Embryonic facial prominence (tissue), 1 donor: Measurements from ENCODE around the gene DOCK1.

Source experiments
- DNase-seq: peaks from one replicate; pipeline ENCODE4 v3.0.0-alpha.2; 2016; ENCODE audit errors: extremely low spot score

DOCK1 gene

GRCh38 chr10:126950401-126951105, 45.3 kb downstream of the DOCK1 start:
- DNase-seq, result no peak

DNA sequence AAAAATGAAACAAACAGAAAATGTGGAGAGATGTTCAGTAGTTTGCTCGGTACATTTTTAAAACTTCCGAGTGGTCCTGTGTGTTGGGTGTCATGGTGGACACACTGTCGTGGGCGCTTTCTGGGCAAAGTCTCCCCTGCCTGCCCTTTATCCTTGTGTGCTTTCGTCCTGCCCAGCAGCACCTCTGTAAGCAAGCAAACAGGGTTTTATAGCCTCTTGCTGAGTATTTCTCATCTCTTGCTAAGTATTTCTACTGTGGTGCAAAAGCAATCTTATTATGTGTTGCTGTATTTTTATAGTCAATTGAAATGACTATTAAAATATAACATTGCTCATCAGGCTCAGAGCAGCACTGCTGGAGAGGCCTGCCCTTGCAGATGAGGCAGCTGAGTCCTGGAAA, 48.7 kb downstream of the DOCK1 start:
- no peak for DNase-seq

GRCh38 chr10:126955396-126955795, 50.2 kb downstream of the DOCK1 start:
- no peak for DNase-seq

GRCh38 chr10:126955934-126956711, 50.9 kb downstream of the DOCK1 start:
- DNase-seq, result no peak

DNA sequence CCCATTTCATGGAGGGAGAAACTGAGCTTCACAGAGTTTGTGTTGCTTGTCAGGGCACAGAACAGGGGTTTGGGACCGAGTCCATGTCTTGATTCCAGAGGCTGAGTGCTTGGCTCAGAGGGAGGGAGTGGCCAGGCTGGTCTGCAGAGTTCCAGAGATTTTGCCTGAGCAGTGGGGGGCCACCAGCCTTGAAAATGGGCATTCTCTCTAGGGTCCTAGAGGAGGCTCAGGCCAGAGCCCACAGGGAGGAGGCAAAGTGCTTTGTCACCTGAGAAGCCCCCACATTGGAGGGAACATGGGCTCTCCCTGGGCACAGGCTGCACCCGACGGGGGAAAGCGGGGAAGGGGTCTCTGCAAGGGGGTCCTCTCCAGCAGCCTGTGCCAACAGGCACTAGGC, 51.5 kb downstream of the DOCK1 start:
- DNase-seq, result no peak

DNA sequence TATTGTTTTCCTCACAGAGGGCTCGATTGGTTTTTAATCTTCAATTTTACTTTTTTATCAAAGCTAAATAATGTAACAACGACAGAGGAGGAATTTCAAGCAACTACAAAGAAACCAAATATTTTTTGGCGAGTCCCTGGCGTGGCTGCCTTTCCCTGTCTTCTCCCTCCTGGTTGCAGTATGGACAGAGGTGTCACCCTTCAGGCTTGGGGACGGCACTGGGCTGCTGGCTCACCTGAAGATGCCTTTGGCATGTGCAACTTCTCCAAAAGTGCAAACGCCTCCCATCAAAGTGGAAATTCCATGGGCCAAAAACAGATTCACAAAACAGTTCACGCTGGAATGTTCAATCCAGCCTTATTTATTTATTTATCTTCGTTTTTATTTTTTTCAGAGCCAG, 51.9 kb downstream of the DOCK1 start:
- DNase-seq, result no peak

DNA sequence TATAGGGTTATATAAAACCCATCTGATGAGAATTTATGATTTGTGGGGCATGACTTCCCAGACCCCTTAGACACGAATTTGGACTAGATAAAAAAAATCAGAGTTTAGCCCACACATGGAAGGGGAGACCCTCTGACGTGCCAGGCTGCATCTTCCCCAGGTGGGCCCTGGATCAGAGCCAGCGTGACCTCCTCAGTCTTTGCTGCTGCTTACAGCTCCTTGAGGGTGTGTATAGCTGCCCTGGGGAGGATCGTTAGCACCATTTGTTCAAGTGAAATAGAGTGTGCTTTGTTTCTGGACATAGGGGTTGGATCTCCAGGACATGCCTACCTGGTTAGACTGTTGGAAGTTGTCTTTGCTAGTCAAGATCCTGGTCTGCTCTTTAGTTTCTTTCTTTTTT, 54.2 kb downstream of the DOCK1 start:
- no peak for DNase-seq

DNA sequence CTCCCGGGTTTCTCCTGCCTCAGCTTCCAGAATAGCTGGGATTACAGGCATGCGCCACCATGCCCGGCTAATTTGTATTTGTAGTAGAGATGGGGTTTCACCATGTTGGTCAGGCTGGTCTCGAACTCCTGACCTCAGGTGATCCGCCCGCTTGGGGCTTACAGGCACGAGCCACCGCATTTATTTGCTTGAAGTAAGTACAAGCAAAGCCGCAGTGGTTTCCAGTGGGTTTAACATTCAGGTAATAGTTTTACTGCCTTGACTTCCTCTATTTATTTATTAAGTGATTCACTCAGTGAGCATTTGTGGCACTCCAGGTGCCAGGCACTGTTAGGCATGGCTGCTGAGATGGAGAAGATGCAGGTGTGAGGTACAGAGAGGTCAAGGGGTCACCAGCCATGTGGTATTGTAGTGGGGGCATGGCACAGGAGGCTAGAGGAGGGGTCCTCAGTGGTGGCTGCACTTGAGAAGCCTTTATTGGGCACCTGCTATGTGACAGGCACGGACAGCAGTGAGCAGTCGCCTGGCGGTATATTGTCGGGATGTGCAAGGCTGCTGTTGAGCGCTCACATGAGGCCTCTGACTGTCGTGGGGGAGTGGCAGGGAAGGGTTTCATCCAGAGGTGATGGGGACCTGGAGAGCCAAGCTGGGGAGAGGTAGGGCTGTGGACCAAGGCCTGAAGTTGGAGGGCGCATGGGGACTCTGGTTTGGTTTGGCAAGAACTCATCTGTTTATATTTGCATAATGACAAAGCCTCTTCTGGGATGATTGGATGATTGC, 54.9 kb downstream of the DOCK1 start:
- DNase-seq, result no peak

- no peak for DNase-seq
Observed at GRCh38 chr10:126963354-126963753, 58.1 kb downstream of the DOCK1 start.

DNA sequence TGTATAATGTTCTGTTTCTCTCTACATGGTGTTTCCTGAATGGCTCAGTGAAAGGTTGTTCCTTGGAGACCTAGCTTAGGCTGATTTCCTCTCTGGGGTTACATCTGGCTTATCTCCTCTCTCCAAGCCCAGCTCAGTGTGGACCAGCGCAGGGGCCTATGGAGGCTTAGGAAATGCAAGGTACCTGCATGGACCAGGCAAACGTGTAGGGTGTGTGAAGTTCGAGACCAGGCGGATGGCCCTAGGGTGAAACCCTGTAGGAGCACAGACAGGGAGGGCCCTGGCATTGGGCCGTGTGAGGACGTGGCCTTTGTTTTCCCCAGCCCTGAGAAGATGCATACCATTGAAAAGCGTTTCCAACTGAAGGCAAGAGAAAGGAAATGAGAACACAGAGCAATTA, 59.0 kb downstream of the DOCK1 start:
- no peak for DNase-seq

GRCh38 chr10:126966938-126967337, 61.7 kb downstream of the DOCK1 start:
- no peak for DNase-seq

DNA sequence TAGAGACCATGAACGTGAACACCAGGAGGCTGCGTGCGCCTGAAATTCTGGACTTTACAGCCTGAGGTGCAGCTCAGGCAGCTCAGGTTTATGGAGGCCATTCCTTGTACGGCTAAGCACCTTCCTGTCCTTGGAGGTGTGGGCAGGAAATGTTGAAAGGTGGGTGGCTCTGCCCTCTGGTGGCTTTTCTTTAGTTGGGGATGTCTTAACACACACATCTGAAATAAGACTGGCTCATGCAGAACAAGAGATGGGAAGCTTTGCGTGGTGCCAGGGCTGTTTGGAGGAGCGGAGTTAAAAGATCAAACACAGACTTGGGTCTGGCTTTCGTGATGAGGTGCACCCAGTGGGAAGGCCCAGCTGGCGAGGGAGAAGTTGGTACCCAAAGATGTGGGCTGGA, 64.1 kb downstream of the DOCK1 start:
- DNase-seq, result no peak

GRCh38 chr10:126972635-126973414, 67.6 kb downstream of the DOCK1 start:
- no peak for DNase-seq

- no peak for DNase-seq
Observed at GRCh38 chr10:126975221-126975620, 70.0 kb downstream of the DOCK1 start.

DNA sequence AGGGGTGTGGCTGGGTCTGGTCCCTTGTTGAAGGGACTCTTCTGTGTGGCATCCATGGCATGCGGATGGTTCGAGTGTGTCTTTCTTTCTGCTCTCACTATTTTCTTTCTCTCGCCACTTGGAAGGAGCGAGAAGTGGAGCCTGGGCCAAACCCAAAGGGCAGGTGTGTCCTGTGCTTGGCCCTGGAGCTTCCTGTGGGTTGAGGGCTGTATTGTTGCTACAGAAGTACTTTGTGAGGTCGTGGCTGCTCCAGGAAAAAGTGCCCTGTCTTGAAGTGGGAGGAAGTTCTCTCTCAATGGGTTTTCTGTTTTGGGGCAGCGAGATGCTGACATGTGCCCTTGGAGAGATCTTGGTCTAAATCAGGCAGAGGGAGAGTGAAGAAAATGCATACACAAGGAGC, 72.0 kb downstream of the DOCK1 start:
- DNase-seq, result no peak

- DNase-seq, result no peak
Observed at GRCh38 chr10:126979311-126979710, 74.1 kb downstream of the DOCK1 start.

DNA sequence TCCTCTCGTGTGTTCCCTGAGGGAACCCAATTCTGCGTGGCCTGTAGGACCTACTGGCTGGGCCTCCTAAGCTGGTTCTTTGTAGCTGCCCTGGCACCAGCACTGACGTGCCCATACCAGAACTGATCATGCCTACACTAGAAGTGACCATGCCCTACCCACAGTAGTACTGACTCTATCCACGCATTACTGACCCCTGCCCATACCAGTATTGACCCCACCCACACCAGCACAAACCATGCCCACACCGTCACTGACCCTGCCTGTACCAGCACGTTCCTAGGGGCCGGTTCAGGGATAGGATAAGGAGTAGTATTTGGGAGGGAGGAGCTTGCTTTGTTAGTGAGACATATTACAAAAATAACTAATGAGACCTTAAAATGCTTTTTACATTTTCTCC, 88.0 kb downstream of the DOCK1 start:
- DNase-seq, result no peak

GRCh38 chr10:126997801-126998590, 92.8 kb downstream of the DOCK1 start:
- DNase-seq, result no peak

- DNase-seq, result no peak
Observed at GRCh38 chr10:127000598-127000997, 95.4 kb downstream of the DOCK1 start.

GRCh38 chr10:127003032-127003685, 97.9 kb downstream of the DOCK1 start:
- no peak for DNase-seq

DNA sequence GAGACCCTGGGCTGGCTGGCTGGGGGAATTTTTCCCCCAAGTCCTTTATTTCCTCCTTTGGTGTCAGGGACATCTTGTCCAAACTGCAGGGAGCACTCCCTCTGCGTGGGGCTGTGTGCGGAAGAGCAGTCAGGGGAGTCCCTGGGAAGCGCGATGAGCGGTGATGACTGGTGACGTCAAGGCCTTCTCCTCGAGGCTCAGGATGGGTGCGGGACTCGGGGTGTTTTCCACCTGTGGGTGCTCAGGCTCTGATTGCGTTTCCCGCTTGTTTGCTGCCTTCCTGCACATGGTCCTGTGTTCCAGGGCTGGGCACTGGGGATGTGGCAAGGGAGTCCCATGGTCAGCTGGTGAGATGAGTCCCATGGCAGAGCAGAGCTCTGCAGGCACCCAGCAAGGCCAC, 101.2 kb downstream of the DOCK1 start:
- DNase-seq, result no peak
